DOHH2 (cell line): ENCODE results near the gene KSR1.
"Not testable (repeated sequence)": the region's sequence is repeated elsewhere in the genome, so short reads cannot be mapped to it uniquely, and the experiment has no call there.

Experiments used
- H3F3A ChIP-seq: fragments of 200-600 bp; sonication (generic), shearing (Covaris generic); 2 replicates; pipeline ENCODE4 v1.6.0; 2016; ENCODE audit warnings: antibody characterized with exemption, mild to moderate bottlenecking; ENCODE audit not compliant: control insufficient read depth, insufficient read depth
- H3K27ac ChIP-seq: fragments of 200-600 bp; sonication (generic); 2 replicates; pipeline ENCODE4 v1.5.1; 2014; ENCODE audit warnings: low read depth, mild to moderate bottlenecking, low read length, moderate library complexity
- H3K27me3 ChIP-seq: fragments of 200-600 bp; sonication (generic); 2 replicates; pipeline ENCODE4 v1.6.1; 2014; ENCODE audit warnings: mild to moderate bottlenecking, low read length, mixed read lengths; ENCODE audit not compliant: control insufficient read depth
- H3K36me3 ChIP-seq: fragments of 200-600 bp; sonication (generic); 2 replicates; pipeline ENCODE4 v1.6.1; 2014; ENCODE audit warnings: mild to moderate bottlenecking, low read length, moderate library complexity, mixed read lengths; ENCODE audit not compliant: control insufficient read depth
- H3K4me1 ChIP-seq: fragments of 200-600 bp; sonication (generic); 2 replicates; pipeline ENCODE4 v1.6.1; 2014; ENCODE audit warnings: mild to moderate bottlenecking, low read length, mixed read lengths; ENCODE audit not compliant: control insufficient read depth
- H3K4me2 ChIP-seq: fragments of 200-600 bp; sonication (generic); 2 replicates; pipeline ENCODE4 v1.6.0; 2014; ENCODE audit warnings: mild to moderate bottlenecking, low read length, moderate library complexity
- H3K4me3 ChIP-seq: fragments of 200-600 bp; sonication (generic); 2 replicates; pipeline ENCODE4 v1.5.1; 2014; ENCODE audit warnings: mild to moderate bottlenecking, low read length, mixed read lengths
- H3K79me2 ChIP-seq: fragments of 200-600 bp; sonication (generic); 2 replicates; pipeline ENCODE4 v1.6.1; 2014; ENCODE audit warnings: mild to moderate bottlenecking, low read length, mixed read lengths; ENCODE audit not compliant: control insufficient read depth
- H3K9me2 ChIP-seq: fragments of 200-600 bp; sonication (generic); replicated peaks from 2 replicates; pipeline ENCODE4 v1.6.1; 2014; ENCODE audit warnings: mild to moderate bottlenecking, low read length, mixed read lengths; ENCODE audit not compliant: control insufficient read depth
- H3K9me3 ChIP-seq: fragments of 200-600 bp; sonication (generic); 2 replicates; pipeline ENCODE4 v1.6.1; 2014; ENCODE audit warnings: antibody characterized with exemption, low read length, mixed read lengths; ENCODE audit not compliant: control insufficient read depth, insufficient read depth
- H4K20me1 ChIP-seq: fragments of 200-600 bp; sonication (generic); 2 replicates; pipeline ENCODE4 v1.6.0; 2014; ENCODE audit warnings: low read depth, mild to moderate bottlenecking, antibody characterized with exemption, low read length, moderate library complexity; ENCODE audit not compliant: control insufficient read depth, insufficient read depth
- EZH2phosphoT487 ChIP-seq: fragments of 200-600 bp; sonication (generic); IDR thresholded peaks from 2 replicates; pipeline ENCODE4 v1.6.1; 2017; ENCODE audit warnings: borderline replicate concordance, mild to moderate bottlenecking, antibody characterized with exemption, low read length, moderate library complexity, mixed read lengths
- TF ChIP-seq, protein P1 (sequence below): fragments of 200-600 bp; sonication (generic); IDR thresholded peaks from one replicate; pipeline ENCODE4 v1.5.1; 2014; ENCODE audit warnings: antibody characterized with exemption, mild to moderate bottlenecking, low read depth, low read length; ENCODE audit not compliant: poor library complexity, severe bottlenecking

KSR1 gene

DNA sequence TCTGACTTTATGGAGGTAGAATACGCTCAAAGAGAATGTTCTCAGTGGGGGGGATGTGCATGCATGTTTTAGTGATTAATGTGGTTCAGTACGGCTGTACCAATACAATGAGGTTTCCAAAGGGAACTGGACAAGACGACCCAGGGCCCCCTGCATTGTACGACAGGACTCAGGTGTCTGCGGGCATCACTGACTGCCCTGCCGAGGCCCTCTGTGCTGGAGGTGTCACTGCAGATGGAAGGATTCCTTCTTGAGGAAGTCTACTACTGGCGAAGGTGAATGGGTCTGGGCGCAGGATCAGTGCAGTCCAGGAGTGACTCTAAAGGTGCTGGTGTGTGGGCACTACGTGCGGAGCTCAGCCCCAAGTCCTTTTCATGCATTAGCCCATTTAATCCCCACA is 171.3 kb downstream of the KSR1 start:
- H3K4me3 ChIP-seq = no peak overlapping the region
- H3F3A ChIP-seq = no peaks in the 10 kb centered on the region
- H3K79me2 ChIP-seq = no peaks in the 10 kb centered on the region
- no peaks in the 10 kb centered on the region for H3K9me2 ChIP-seq
- H3K4me2 ChIP-seq = no peak overlapping the region
- no peaks in the 10 kb centered on the region for H4K20me1 ChIP-seq
- H3K27ac ChIP-seq = no peak overlapping the region
- H3K27me3 ChIP-seq = no peaks in the 10 kb centered on the region
- TF ChIP-seq, protein P1, sequence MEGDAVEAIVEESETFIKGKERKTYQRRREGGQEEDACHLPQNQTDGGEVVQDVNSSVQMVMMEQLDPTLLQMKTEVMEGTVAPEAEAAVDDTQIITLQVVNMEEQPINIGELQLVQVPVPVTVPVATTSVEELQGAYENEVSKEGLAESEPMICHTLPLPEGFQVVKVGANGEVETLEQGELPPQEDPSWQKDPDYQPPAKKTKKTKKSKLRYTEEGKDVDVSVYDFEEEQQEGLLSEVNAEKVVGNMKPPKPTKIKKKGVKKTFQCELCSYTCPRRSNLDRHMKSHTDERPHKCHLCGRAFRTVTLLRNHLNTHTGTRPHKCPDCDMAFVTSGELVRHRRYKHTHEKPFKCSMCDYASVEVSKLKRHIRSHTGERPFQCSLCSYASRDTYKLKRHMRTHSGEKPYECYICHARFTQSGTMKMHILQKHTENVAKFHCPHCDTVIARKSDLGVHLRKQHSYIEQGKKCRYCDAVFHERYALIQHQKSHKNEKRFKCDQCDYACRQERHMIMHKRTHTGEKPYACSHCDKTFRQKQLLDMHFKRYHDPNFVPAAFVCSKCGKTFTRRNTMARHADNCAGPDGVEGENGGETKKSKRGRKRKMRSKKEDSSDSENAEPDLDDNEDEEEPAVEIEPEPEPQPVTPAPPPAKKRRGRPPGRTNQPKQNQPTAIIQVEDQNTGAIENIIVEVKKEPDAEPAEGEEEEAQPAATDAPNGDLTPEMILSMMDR = no peak
- TF ChIP-seq EZH2phosphoT487 = no peak
- no peaks in the 10 kb centered on the region for H3K9me3 ChIP-seq
- peaks cover 6% of the 10 kb centered on the region for H3K4me1 ChIP-seq
- H3K36me3 ChIP-seq = no peaks in the 10 kb centered on the region

DNA sequence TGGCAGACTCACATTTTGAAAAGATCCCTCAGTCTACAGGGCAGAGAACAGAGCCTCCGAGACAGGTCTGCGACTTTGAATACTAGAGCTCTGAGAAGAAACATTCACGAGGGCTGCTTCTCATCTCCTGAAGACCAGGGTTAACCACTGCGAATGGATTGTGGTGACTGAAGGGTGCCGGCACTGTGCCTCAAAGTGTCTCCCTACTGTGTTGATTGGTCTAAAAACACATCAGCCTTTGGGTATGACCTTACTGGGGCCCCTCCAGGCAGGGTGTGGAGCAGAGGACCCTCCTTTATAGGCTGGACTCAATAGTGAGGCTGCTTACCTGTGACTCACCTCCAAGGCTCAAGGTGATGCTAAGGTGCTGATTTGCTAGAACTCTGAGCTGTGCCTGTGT is 172.1 kb downstream of the KSR1 start:
- Histone ChIP-seq H3K36me3 (no peaks in the 10 kb centered on the region), H3K9me3 (no peaks in the 10 kb centered on the region), H3K4me2 (no peak overlapping the region), H3K9me2 (no peaks in the 10 kb centered on the region), H3F3A (no peaks in the 10 kb centered on the region), H3K4me1 (peaks cover 6% of the 10 kb centered on the region), H3K27me3 (no peaks in the 10 kb centered on the region), H3K4me3 (no peak overlapping the region), H3K79me2 (no peaks in the 10 kb centered on the region), H3K27ac (no peak overlapping the region), H4K20me1 (no peaks in the 10 kb centered on the region)
- no peak for TF ChIP-seq EZH2phosphoT487
- TF ChIP-seq, protein P1 = no peak

DNA sequence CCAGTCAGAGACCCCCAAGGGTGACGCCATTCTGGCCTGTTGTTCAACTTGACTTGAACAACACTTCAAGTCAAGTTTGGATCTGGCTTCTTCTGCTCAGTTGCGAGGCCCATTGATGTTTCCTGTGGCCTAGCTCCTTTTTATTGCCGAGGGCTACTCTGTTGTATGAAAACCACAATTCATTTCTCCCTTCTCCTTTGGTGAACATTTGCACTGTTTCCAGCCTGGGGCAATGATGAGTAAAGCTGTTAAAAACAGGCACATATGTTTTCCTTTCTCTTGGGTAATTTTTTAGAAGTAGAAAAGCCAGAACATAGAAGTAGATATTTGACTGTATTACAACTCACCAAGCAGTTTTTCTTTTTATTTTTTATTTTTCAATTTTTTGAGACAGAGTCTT is 173.0 kb downstream of the KSR1 start:
- not testable (repeated sequence) for H3K4me1 ChIP-seq, H4K20me1 ChIP-seq, H3K27ac ChIP-seq

GRCh38 chr17:27630607-27631410 is 174.6 kb downstream of the KSR1 start, which contains the start of gene LGALS9:
TSS of gene LGALS9 (plus strand) at chr17:27631188. CDS start at chr17:27631266, 78 bp downstream.
- Histone ChIP-seq H3K4me1 (peaks cover 23% of the 10 kb centered on the region), H3F3A (no peaks in the 10 kb centered on the region), H4K20me1 (no peaks in the 10 kb centered on the region), H3K79me2 (no peaks in the 10 kb centered on the region), H3K9me3 (no peaks in the 10 kb centered on the region), H3K4me3 (peak within 1 kb of the TSS; percentile 30), H3K36me3 (no peaks in the 10 kb centered on the region), H3K27ac (no peak within 1 kb of the TSS), H3K4me2 (peak within 1 kb of the TSS; percentile 21; the same call in 1 of the 2 replicates), H3K27me3 (no peaks in the 10 kb centered on the region), H3K9me2 (no peaks in the 10 kb centered on the region)
- TF ChIP-seq EZH2phosphoT487 = no peak
- TF ChIP-seq, protein P1 = no peak

More for the DNA sequence above, 173.0 kb downstream of the KSR1 start:
- H3K79me2 ChIP-seq, H3K9me2 ChIP-seq, H3K4me2 ChIP-seq, H3K9me3 ChIP-seq, H3F3A ChIP-seq, H3K36me3 ChIP-seq, H3K27me3 ChIP-seq, H3K4me3 ChIP-seq: not testable (repeated sequence)
